ENCODE results near the gene TFAP2B.

Gene TFAP2B

GRCh38 chr6:50818673-50819072, at the start of gene TFAP2B:
TFAP2B (plus strand) TSS chr6:50818871; CDS start chr6:50818892, 21 bp downstream.
- DNase-seq (ENCODE audit: low spot score) = no peak
- TF ChIP-seq CTCF (IDR thresholded peaks at IDR 0.05; ENCODE audit: borderline replicate concordance, control extremely low read depth, extremely low read depth, insufficient read depth, missing control alignments) = no peak
- in situ Hi-C loops (cut with MboI; ENCODE audit: low sequenced_read_pairs, unreplicated experiment) = loop anchor here (10.0 to 25.0 kb wide), 3 partner anchors 544 to 1194 kb away; no protein-coding TSS in a partner anchor

DNA sequence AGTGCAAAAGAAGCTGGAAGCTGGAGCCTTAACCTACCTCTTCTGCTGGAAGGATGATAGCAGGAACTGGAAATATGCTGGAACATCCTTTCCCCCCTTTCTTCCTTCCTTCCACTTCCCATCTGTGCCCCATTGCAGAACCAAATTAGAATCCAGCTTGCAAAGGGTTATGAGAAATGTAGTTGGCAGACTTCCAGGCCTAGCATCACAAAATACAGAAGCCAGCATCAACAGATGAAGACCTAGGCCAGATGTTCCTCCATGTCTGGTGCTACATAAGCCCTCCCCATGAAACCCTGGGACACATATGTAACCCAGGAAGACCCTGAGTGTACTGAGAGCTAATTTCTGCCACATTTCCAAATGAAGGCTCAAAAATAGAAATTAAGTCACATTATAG, 40.0 kb upstream of the TFAP2B start:
- in situ Hi-C loops (cut with MboI; ENCODE audit: low sequenced_read_pairs, unreplicated experiment) = loop anchor here (25.0 kb wide), 1 partner anchor 641 kb away; no protein-coding TSS in a partner anchor
- TF ChIP-seq CTCF (IDR thresholded peaks at IDR 0.05; ENCODE audit: borderline replicate concordance, control extremely low read depth, extremely low read depth, insufficient read depth, missing control alignments) = no peak
- no peak for DNase-seq (ENCODE audit: low spot score)

GRCh38 chr6:50780382-50780781, 38.3 kb upstream of the TFAP2B start:
- in situ Hi-C loops (cut with MboI; ENCODE audit: low sequenced_read_pairs, unreplicated experiment) = loop anchor here (25.0 kb wide), 1 partner anchor 643 kb away; no protein-coding TSS in a partner anchor
- TF ChIP-seq CTCF (IDR thresholded peaks at IDR 0.05; ENCODE audit: borderline replicate concordance, control extremely low read depth, extremely low read depth, insufficient read depth, missing control alignments) = no peak
- DNase-seq (ENCODE audit: low spot score) = no peak

DNA sequence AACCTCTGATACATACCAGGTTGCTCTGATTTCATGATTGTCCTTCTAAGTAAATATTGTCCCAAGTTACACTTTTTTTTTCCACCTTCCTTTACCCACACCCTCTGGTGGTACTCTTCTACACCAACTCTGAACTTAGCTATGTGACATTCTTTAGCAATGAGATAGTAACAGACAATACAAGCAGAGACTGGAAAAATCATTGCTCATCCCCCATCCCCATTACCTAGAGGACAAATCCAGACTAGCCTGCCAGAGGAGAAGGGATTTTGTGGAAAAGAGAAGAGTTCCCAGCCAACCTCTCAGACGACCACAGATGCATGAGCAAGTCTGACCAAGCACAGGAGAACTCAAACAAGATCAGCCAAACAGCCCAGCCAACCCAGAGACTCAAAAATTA, 32.8 kb upstream of the TFAP2B start:
- in situ Hi-C loops (cut with MboI; ENCODE audit: low sequenced_read_pairs, unreplicated experiment) = loop anchor here (25.0 kb wide), 1 partner anchor 649 kb away; no protein-coding TSS in a partner anchor
- no peak for TF ChIP-seq CTCF (IDR thresholded peaks at IDR 0.05; ENCODE audit: borderline replicate concordance, control extremely low read depth, extremely low read depth, insufficient read depth, missing control alignments)
- no peak for DNase-seq (ENCODE audit: low spot score)

DNA sequence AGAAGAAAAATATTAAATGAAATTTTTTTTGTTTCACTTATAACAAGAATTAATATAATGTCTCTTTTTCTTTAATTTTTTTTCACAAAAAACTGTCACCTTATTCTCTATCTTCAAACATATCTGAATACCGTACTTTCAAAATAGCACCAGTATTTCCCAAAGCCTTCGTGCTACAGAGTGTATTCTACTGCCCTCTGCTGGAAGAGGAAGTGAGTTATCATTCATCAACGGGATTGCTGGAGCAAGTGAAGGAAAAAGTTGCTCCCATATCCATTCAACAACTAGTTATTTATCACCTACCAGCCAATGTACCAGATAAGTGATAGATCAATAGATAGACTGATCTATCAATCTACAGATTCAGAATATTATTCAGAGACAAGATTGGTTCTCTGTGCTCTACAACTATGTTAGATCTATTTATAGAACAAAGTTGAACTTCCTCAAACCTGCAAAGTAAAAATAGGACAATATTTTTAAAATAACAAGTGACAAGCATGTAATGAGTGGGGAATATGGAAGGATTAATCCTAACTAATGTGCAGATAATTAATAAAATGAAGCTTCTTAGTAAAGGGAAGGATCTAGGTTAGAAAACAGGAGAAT, 26.7 kb upstream of the TFAP2B start:
- in situ Hi-C loops (cut with MboI; ENCODE audit: low sequenced_read_pairs, unreplicated experiment) = loop anchor here (25.0 kb wide), 1 partner anchor 655 kb away; no protein-coding TSS in a partner anchor
- peak; percentile 48 for TF ChIP-seq CTCF (IDR thresholded peaks at IDR 0.05; ENCODE audit: borderline replicate concordance, control extremely low read depth, extremely low read depth, insufficient read depth, missing control alignments)
- DNase-seq (ENCODE audit: low spot score) = peak; percentile 28

DNA sequence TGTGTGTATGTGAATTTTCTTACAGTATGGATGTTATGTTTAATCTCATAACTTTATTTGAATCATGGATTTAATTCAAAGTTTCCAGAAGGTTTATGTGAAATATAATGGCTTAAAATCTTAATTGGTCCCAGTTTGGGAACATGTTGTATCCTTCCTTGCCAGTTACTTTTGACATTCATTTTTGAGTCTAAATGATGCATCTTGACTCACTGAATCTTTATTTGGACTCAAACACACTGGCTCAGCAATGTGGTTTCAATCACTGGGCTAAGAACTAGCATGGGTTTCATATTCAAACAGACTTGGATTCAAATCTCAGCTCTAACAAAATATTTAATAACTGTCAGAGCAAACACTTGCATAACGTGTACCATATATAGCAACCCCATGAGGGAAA, 25.9 kb upstream of the TFAP2B start:
- in situ Hi-C loops (cut with MboI; ENCODE audit: low sequenced_read_pairs, unreplicated experiment) = loop anchor here (25.0 kb wide), 1 partner anchor 655 kb away; no protein-coding TSS in a partner anchor
- DNase-seq (ENCODE audit: low spot score) = no peak
- no peak for TF ChIP-seq CTCF (IDR thresholded peaks at IDR 0.05; ENCODE audit: borderline replicate concordance, control extremely low read depth, extremely low read depth, insufficient read depth, missing control alignments)
